Glutamatergic neuron (in vitro differentiated cells): Measurements from ENCODE around the gene MYRIP. TPM values are rescaled to one million over a fixed set of nuclear protein-coding genes. Genes with fewer than 3 reads are reported as not detected.

Source experiments
- DNase-seq: peaks from one replicate; pipeline ENCODE4 v3.0.0; 2022
- H3K27ac Mint-ChIP-seq: one replicate; pipeline ENCODE4 v1.8.0; 2020; ENCODE audit warnings: mild to moderate bottlenecking, mixed read lengths, inconsistent platforms; ENCODE audit not compliant: unreplicated experiment
- H3K27me3 Mint-ChIP-seq: one replicate; pipeline ENCODE4 v1.8.0; 2020; ENCODE audit warnings: mild to moderate bottlenecking, moderate library complexity, mixed read lengths, inconsistent platforms; ENCODE audit not compliant: unreplicated experiment
- H3K36me3 Mint-ChIP-seq: one replicate; pipeline ENCODE4 v1.8.0; 2020; ENCODE audit warnings: mild to moderate bottlenecking, mixed read lengths, inconsistent platforms; ENCODE audit not compliant: unreplicated experiment
- H3K4me1 Mint-ChIP-seq: one replicate; pipeline ENCODE4 v1.8.0; 2020; ENCODE audit warnings: mild to moderate bottlenecking, low read depth, mixed read lengths, inconsistent platforms; ENCODE audit not compliant: unreplicated experiment
- H3K4me3 Mint-ChIP-seq: one replicate; pipeline ENCODE4 v1.8.0; 2020; ENCODE audit warnings: mild to moderate bottlenecking, mixed read lengths, inconsistent platforms; ENCODE audit not compliant: unreplicated experiment
- H3K9me3 Mint-ChIP-seq: one replicate; pipeline ENCODE4 v1.8.0; 2020; ENCODE audit warnings: mild to moderate bottlenecking, moderate library complexity, mixed read lengths, inconsistent platforms; ENCODE audit not compliant: unreplicated experiment
- CTCF ChIP-seq: fragments of 200-600 bp; sonication (generic); IDR thresholded peaks from one replicate; pipeline ENCODE4 v1.5.0; 2021; ENCODE audit not compliant: partially characterized antibody, unreplicated experiment
- total RNA-seq: library from RNA; stranded (reverse); fragmentation: NEBNext Ultra II Directional; extraction: Animal tissue kit (Norgen Biotek cat#: 25700); gene quantifications from one replicate; pipeline ENCODE4 v1.2.1, GENCODE V29; 2021; ENCODE audit not compliant: unreplicated experiment

Gene MYRIP
- total RNA-seq, 1 donor from 2014 or later: 1.8 TPM

- Mint-ChIP-seq H3K4me1 (peaks cover 11% of the 10 kb centered on the region), H3K27me3 (peaks cover 5% of the 10 kb centered on the region), H3K4me3 (no peak overlapping the region), H3K36me3 (peaks cover 4% of the 10 kb centered on the region), H3K27ac (no peak overlapping the region), H3K9me3 (peaks cover 3% of the 10 kb centered on the region)
- DNase-seq: no peak
- TF ChIP-seq CTCF: no peak
Measured at GRCh38 chr3:40169983-40170382, 360.6 kb downstream of the MYRIP start.

DNA sequence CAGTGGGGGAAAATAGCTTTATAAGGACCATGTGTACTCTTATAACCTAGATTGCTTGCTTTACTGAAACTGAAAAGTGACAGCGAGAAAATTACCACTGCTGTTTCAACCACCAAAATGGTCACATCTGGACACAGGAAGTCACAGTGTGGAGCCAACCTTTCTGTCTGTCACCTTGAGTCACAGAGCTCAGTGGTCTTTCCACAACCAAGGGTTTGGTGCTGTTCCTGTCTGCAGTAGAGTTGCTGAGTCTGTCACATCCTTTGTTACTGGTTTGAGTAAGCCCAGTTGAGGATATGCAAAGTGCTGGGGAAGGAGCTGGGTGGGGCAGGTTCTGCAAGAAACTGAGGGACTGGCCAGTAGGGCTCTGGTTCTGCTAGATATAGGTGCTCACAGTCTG is 361.0 kb downstream of the MYRIP start:
- Mint-ChIP-seq H3K4me3 (no peak overlapping the region), H3K9me3 (peaks cover 3% of the 10 kb centered on the region), H3K27me3 (peaks cover 5% of the 10 kb centered on the region), H3K36me3 (peaks cover 4% of the 10 kb centered on the region), H3K4me1 (peaks cover 11% of the 10 kb centered on the region), H3K27ac (no peak overlapping the region)
- no peak for DNase-seq
- TF ChIP-seq CTCF: no peak

GRCh38 chr3:40172560-40172959 is 363.2 kb downstream of the MYRIP start:
- no peak for DNase-seq
- H3K4me1 Mint-ChIP-seq: peaks cover 11% of the 10 kb centered on the region
- no peak for TF ChIP-seq CTCF
- H3K4me3 Mint-ChIP-seq: no peak overlapping the region
- H3K9me3 Mint-ChIP-seq: no peaks in the 10 kb centered on the region
- H3K36me3 Mint-ChIP-seq: peaks cover 4% of the 10 kb centered on the region
- no peak overlapping the region for H3K27ac Mint-ChIP-seq
- H3K27me3 Mint-ChIP-seq: peaks cover 5% of the 10 kb centered on the region

DNA sequence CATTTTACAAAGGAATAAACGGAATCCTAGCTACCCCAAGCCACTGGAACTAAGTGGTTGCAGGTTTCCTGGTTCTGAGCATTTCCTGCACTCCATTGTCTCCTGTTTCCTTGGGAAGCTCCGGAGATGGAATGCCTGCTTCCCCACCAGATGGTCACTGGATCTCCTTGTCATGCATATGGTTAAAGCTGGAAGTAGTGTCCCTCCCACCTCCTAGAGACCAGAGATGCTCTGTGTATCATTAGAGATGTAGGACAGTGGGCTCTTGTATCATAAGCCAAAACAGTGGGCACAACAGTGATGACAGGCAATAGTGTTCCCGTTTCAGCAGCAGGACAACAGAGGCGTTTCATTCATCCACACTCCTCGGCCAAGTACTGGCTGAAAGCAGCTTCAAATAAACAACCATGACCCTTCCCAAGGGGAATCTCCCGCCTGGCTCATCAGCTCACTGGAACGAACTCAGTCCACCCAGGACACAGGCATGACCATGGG is 363.9 kb downstream of the MYRIP start:
- H3K4me3 Mint-ChIP-seq: no peak overlapping the region
- peak; percentile 49 for DNase-seq
- peaks cover 5% of the 10 kb centered on the region for H3K27me3 Mint-ChIP-seq
- no peak for TF ChIP-seq CTCF
- peaks cover 4% of the 10 kb centered on the region for H3K36me3 Mint-ChIP-seq
- H3K27ac Mint-ChIP-seq: peak overlapping the region; percentile 75
- no peaks in the 10 kb centered on the region for H3K9me3 Mint-ChIP-seq
- H3K4me1 Mint-ChIP-seq: peaks cover 11% of the 10 kb centered on the region

GRCh38 chr3:40178012-40178594 is 368.7 kb downstream of the MYRIP start:
- H3K9me3 Mint-ChIP-seq: peaks cover 2% of the 10 kb centered on the region
- peaks cover 5% of the 10 kb centered on the region for H3K4me1 Mint-ChIP-seq
- H3K4me3 Mint-ChIP-seq: no peak overlapping the region
- DNase-seq: no peak
- H3K36me3 Mint-ChIP-seq: peaks cover 4% of the 10 kb centered on the region
- TF ChIP-seq CTCF: no peak
- no peaks in the 10 kb centered on the region for H3K27me3 Mint-ChIP-seq
- H3K27ac Mint-ChIP-seq: no peak overlapping the region
